OCI-LY7 (cell line): ENCODE measurements around the gene ST8SIA2.

Experiments used
- EZH2phosphoT487 ChIP-seq: fragments of 200-600 bp; sonication (generic); IDR thresholded peaks from 2 replicates; pipeline ENCODE4 v1.6.1; 2018; ENCODE audit warnings: low read depth, borderline replicate concordance, mild to moderate bottlenecking, mixed run types, antibody characterized with exemption, low read length, moderate library complexity, mixed read lengths
- TF ChIP-seq, protein P1 (sequence below): fragments of 200-600 bp; sonication (generic); conservative IDR thresholded peaks from 2 replicates; pipeline ENCODE4 v1.5.1; 2014; ENCODE audit warnings: mild to moderate bottlenecking, antibody characterized with exemption, low read length, moderate library complexity, mixed read lengths

DNA sequence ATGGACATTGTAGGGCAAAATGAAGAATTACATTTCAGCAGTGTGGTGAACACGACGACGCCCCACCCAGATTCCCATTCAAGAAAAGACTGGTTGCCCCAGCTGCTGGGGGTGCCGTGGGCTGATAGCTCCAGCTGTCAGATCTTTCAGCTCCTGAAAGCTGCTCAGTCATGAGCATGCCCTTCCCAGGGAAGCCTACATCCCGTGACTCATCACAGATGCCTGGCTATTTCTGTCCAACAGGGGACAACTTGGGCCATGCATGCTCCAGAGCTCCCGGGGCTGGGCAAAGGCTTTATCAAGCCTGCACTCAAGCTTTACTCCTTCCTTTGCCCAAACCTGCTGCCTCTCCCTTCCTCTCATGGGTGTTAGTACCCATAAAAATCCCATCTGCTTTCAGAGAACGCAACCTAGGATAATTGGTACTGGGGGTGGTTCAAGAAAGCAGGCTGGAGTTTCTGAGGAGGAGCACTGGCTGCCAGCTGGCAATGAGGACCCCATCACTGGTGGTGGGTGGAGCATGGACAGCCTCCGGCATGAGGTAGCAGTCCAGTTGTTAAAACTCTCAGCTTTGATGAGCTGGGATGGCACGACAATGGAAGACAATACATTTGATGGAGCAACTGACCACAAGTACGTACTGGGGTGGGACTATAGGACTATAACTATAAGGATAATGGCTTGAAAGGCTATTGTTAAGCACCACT lies 16.4 kb upstream of the ST8SIA2 start:
- TF ChIP-seq, protein P1, sequence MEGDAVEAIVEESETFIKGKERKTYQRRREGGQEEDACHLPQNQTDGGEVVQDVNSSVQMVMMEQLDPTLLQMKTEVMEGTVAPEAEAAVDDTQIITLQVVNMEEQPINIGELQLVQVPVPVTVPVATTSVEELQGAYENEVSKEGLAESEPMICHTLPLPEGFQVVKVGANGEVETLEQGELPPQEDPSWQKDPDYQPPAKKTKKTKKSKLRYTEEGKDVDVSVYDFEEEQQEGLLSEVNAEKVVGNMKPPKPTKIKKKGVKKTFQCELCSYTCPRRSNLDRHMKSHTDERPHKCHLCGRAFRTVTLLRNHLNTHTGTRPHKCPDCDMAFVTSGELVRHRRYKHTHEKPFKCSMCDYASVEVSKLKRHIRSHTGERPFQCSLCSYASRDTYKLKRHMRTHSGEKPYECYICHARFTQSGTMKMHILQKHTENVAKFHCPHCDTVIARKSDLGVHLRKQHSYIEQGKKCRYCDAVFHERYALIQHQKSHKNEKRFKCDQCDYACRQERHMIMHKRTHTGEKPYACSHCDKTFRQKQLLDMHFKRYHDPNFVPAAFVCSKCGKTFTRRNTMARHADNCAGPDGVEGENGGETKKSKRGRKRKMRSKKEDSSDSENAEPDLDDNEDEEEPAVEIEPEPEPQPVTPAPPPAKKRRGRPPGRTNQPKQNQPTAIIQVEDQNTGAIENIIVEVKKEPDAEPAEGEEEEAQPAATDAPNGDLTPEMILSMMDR = no peak
- no peak for TF ChIP-seq EZH2phosphoT487
